A549 (cell line): ENCODE data around the gene RAB3GAP2. TPM values are rescaled to one million over a fixed set of nuclear protein-coding genes. Genes with fewer than 3 reads are reported as not detected.

Experiments used
- ATAC-seq, 2 experiments: fragments of 200-7000 bp in 1 of 2; fragments of >200 bp in 1 of 2; cut with Nextera tagmentation in 1 of 2; cut with Tn5 transposase in 1 of 2; 3 replicates each; pipeline versions ENCODE4 v1.8.0 to v1.9.1; 2018 to 2020; ENCODE audit warnings: mild to moderate bottlenecking in 1 of 2, moderate library complexity in 1 of 2
- CTCF ChIA-PET: fragments of 300-600 bp; sonication (Branson Sonifier 250); formaldehyde crosslinking; extraction: SDS; loops from one replicate; lab custom pipeline; 2021; ENCODE audit warnings: antibody characterized with exemption, inconsistent platforms; lab: Yijun Ruan, JAX
- POLR2A ChIA-PET: fragments of 350-600 bp; formaldehyde crosslinking; extraction: SDS; loops from one replicate; lab custom pipeline; 2021; ENCODE audit warnings: antibody characterized with exemption, inconsistent platforms; lab: Yijun Ruan, JAX
- DNase-seq, 2 experiments: peaks; one replicate each; pipeline versions ENCODE4 v3.0.0 to v3.0.0-alpha.2; 2011 to 2016; ENCODE audit warnings: low read depth in 1 of 2, low spot score in 1 of 2
- FAIRE-seq: peaks from 2 replicates; lab custom pipeline; 2011; peaks lifted over from hg19 to GRCh38; lab: Jason Lieb, UNC
- H3K27ac ChIP-seq, 2 experiments: fragments of >200 bp; sonication (Bioruptor Twin); formaldehyde crosslinking; 3 replicates each; pipeline ENCODE4 v1.5.1; 2016 to 2017
- H3K4me1 ChIP-seq: fragments of >200 bp; sonication (Bioruptor Twin); formaldehyde crosslinking; 3 replicates; pipeline ENCODE4 v1.6.1; 2016
- H3K4me2 ChIP-seq: fragments of >200 bp; sonication (Bioruptor Twin); formaldehyde crosslinking; 3 replicates; pipeline ENCODE4 v1.6.1; 2016
- H3K4me3 ChIP-seq: fragments of >200 bp; sonication (Bioruptor Twin); formaldehyde crosslinking; 3 replicates; pipeline ENCODE4 v1.5.1; 2016
- H3K9me3 ChIP-seq: fragments of >200 bp; sonication (Bioruptor Twin); formaldehyde crosslinking; 3 replicates; pipeline ENCODE4 v1.6.1; 2016
- CHD2 ChIP-seq: fragments of 150-350 bp; IDR thresholded peaks from 2 replicates; pipeline ENCODE4 v1.6.1; 2014; ENCODE audit warnings: low read length; ENCODE audit not compliant: partially characterized antibody
- EHF ChIP-seq: fragments of 250-450 bp; sonication (Bioruptor Pico); IDR thresholded peaks from 2 replicates; pipeline ENCODE4 v1.5.0; 2020; ENCODE audit warnings: mild to moderate bottlenecking
- FOSB ChIP-seq: fragments of 250-450 bp; sonication (Bioruptor Pico); IDR thresholded peaks from 2 replicates; pipeline ENCODE4 v1.5.0; 2020; ENCODE audit warnings: mild to moderate bottlenecking, moderate library complexity
- FOSL2 ChIP-seq, 2 experiments: fragments of 450-650 bp in 1 of 2; fragments of >200 bp in 1 of 2; sonication (Bioruptor Twin) in 1 of 2; formaldehyde crosslinking; IDR thresholded peaks; 2 replicates each; pipeline versions ENCODE4 v1.5.0 to v1.6.1; 2016 to 2020; ENCODE audit warnings: mild to moderate bottlenecking in 1 of 2, moderate library complexity in 1 of 2
- FOXS1 ChIP-seq: fragments of 250-450 bp; sonication (Bioruptor Pico); IDR thresholded peaks from 2 replicates; pipeline ENCODE4 v1.5.0; 2020; ENCODE audit warnings: mild to moderate bottlenecking, moderate library complexity
- HDAC2 ChIP-seq: fragments of 200-600 bp; sonication (generic); IDR thresholded peaks from 2 replicates; pipeline ENCODE4 v1.6.1; 2016
- HMGXB4 ChIP-seq: fragments of 250-450 bp; sonication (Bioruptor Pico); IDR thresholded peaks from 2 replicates; pipeline ENCODE4 v1.5.0; 2021; ENCODE audit warnings: mild to moderate bottlenecking, moderate library complexity, borderline replicate concordance
- HOXA7 ChIP-seq: fragments of 250-450 bp; sonication (Bioruptor Pico); IDR thresholded peaks from 2 replicates; pipeline ENCODE4 v1.5.0; 2020; ENCODE audit warnings: mild to moderate bottlenecking, moderate library complexity
- HOXB5 ChIP-seq: fragments of 250-450 bp; sonication (Bioruptor Pico); IDR thresholded peaks from 2 replicates; pipeline ENCODE4 v1.5.0; 2020; ENCODE audit warnings: mild to moderate bottlenecking, moderate library complexity
- JUNB ChIP-seq: fragments of >200 bp; sonication (Bioruptor Twin); formaldehyde crosslinking; IDR thresholded peaks from 2 replicates; pipeline ENCODE4 v1.6.1; 2016
- KDM5A ChIP-seq: fragments of 200-600 bp; sonication (generic); IDR thresholded peaks from 2 replicates; pipeline ENCODE4 v1.6.1; 2016; ENCODE audit warnings: antibody characterized with exemption, mild to moderate bottlenecking
- MAFK ChIP-seq: fragments of 450-650 bp; IDR thresholded peaks from 2 replicates; pipeline ENCODE4 v1.6.1; 2014; ENCODE audit not compliant: partially characterized antibody
- MYC ChIP-seq: IDR thresholded peaks from 2 replicates; pipeline ENCODE4 v1.6.1; 2012; ENCODE audit warnings: mild to moderate bottlenecking, inconsistent platforms, low read length, improper control_type of control experiment, borderline replicate concordance
- NR3C1 ChIP-seq: fragments of >200 bp; sonication (Bioruptor Twin); formaldehyde crosslinking; IDR thresholded peaks from 3 replicates; pipeline ENCODE4 v1.6.1; 2017
- POLR2A ChIP-seq: IDR thresholded peaks from 2 replicates; pipeline ENCODE4 v1.6.1; 2012; ENCODE audit warnings: mild to moderate bottlenecking, low read length
- POLR2AphosphoS2 ChIP-seq: conservative IDR thresholded peaks from 2 replicates; pipeline ENCODE4 v1.6.1; 2012; ENCODE audit warnings: low read length, improper control_type of control experiment, inconsistent platforms
- RAD21 ChIP-seq, 2 experiments: fragments of >200 bp in 1 of 2; sonication (Bioruptor Twin) in 1 of 2; formaldehyde crosslinking in 1 of 2; IDR thresholded peaks in 1 of 2; conservative IDR thresholded peaks in 1 of 2; 2 replicates in 1 of 2; 3 replicates in 1 of 2; pipeline ENCODE4 v1.6.1; 2012 to 2018; ENCODE audit warnings: inconsistent platforms in 1 of 2
- RARB ChIP-seq: fragments of 250-450 bp; sonication (Bioruptor Pico); IDR thresholded peaks from 2 replicates; pipeline ENCODE4 v1.8.0; 2021; ENCODE audit warnings: mild to moderate bottlenecking, moderate library complexity
- RCOR1 ChIP-seq: fragments of 150-350 bp; IDR thresholded peaks from 2 replicates; pipeline ENCODE4 v1.6.1; 2014; ENCODE audit warnings: antibody characterized with exemption, low read length, low read depth
- SMC3 ChIP-seq: fragments of >200 bp; sonication (Bioruptor Twin); formaldehyde crosslinking; IDR thresholded peaks from 3 replicates; pipeline ENCODE4 v1.6.1; 2018; ENCODE audit warnings: inconsistent platforms
- ZFP36 ChIP-seq: fragments of 450-650 bp; IDR thresholded peaks from 2 replicates; pipeline ENCODE4 v1.6.1; 2014; ENCODE audit warnings: borderline replicate concordance; ENCODE audit not compliant: partially characterized antibody
- ZNF302 ChIP-seq: fragments of 250-450 bp; sonication (Bioruptor Pico); IDR thresholded peaks from 2 replicates; pipeline ENCODE4 v1.9.0; 2021; ENCODE audit warnings: inconsistent platforms, mild to moderate bottlenecking, moderate library complexity
- polyA plus RNA-seq, 4 experiments: library from polyadenylated mRNA; depleted of rRNA in 3 of 4; stranded (reverse); fragments of >200 nt; fragmentation: RNase III in 1 of 4; extraction: RNeasy Plus Mini Kit Qiagen cat#74134 plus additional on column Dnase treatment in 1 of 4; gene quantifications; 2 replicates in 3 of 4; 3 replicates in 1 of 4; pipeline ENCODE4 v1.2.3, GENCODE V29; 2011 to 2017
- TF ChIP-seq, protein P1 (sequence below): fragments of 200-600 bp; sonication (generic); IDR thresholded peaks from 2 replicates; pipeline ENCODE4 v1.6.1; 2016; ENCODE audit warnings: antibody characterized with exemption, mild to moderate bottlenecking, moderate library complexity
- TF ChIP-seq, protein P2 (sequence below): fragments of 150-350 bp; IDR thresholded peaks from 2 replicates; pipeline ENCODE4 v1.6.1; 2014; ENCODE audit warnings: low read depth, mild to moderate bottlenecking, low read length
- TF ChIP-seq, protein P3 (sequence below): fragments of 450-650 bp; IDR thresholded peaks from 2 replicates; pipeline ENCODE4 v1.6.1; 2014; ENCODE audit warnings: antibody characterized with exemption

The RAB3GAP2 gene
- polyA plus RNA-seq, 2 of the 4 experiments (the other 2 are of a cell fraction): 14.1 to 42.8 TPM

DNA sequence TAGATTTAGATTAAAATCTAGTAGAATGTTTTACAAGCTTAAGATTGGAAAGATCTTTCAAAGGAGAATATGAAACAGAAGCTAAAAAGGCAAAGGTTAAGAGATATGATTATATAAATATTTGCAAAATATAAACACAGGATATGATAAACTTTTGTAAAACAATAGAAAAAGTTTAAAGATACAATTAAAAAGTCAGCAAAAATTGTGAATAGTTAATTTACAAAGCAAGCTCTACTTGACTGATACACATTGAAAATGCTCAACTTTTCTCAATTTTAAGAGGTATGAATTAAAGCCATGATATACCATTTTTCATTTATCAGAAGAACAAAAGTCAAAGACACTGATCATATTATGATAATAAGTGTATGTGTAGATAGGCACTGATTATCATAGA lies 21.0 kb downstream of the RAB3GAP2 start:
- no peak for FAIRE-seq
- Histone ChIP-seq H3K4me1 (no peaks in the 10 kb centered on the region), H3K9me3 (peaks cover 48% of the 10 kb centered on the region), H3K27ac (no peak overlapping the region), H3K4me3 (no peak overlapping the region), H3K4me2 (no peak overlapping the region)
- POLR2A ChIA-PET: no interaction called here
- ATAC-seq: no peak
- TF ChIP-seq FOSB (CRISPR knock-in tag) (no peak), ZNF302 (no peak), CHD2 (no peak), HDAC2 (no peak), HOXB5 (CRISPR knock-in tag) (no peak), NR3C1 (no peak), SMC3 (no peak), HMGXB4 (CRISPR knock-in tag) (no peak)
- TF ChIP-seq, protein P1, sequence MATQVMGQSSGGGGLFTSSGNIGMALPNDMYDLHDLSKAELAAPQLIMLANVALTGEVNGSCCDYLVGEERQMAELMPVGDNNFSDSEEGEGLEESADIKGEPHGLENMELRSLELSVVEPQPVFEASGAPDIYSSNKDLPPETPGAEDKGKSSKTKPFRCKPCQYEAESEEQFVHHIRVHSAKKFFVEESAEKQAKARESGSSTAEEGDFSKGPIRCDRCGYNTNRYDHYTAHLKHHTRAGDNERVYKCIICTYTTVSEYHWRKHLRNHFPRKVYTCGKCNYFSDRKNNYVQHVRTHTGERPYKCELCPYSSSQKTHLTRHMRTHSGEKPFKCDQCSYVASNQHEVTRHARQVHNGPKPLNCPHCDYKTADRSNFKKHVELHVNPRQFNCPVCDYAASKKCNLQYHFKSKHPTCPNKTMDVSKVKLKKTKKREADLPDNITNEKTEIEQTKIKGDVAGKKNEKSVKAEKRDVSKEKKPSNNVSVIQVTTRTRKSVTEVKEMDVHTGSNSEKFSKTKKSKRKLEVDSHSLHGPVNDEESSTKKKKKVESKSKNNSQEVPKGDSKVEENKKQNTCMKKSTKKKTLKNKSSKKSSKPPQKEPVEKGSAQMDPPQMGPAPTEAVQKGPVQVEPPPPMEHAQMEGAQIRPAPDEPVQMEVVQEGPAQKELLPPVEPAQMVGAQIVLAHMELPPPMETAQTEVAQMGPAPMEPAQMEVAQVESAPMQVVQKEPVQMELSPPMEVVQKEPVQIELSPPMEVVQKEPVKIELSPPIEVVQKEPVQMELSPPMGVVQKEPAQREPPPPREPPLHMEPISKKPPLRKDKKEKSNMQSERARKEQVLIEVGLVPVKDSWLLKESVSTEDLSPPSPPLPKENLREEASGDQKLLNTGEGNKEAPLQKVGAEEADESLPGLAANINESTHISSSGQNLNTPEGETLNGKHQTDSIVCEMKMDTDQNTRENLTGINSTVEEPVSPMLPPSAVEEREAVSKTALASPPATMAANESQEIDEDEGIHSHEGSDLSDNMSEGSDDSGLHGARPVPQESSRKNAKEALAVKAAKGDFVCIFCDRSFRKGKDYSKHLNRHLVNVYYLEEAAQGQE: no peak
- TF ChIP-seq, protein P2, sequence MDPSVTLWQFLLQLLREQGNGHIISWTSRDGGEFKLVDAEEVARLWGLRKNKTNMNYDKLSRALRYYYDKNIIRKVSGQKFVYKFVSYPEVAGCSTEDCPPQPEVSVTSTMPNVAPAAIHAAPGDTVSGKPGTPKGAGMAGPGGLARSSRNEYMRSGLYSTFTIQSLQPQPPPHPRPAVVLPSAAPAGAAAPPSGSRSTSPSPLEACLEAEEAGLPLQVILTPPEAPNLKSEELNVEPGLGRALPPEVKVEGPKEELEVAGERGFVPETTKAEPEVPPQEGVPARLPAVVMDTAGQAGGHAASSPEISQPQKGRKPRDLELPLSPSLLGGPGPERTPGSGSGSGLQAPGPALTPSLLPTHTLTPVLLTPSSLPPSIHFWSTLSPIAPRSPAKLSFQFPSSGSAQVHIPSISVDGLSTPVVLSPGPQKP: no peak
- no peak for DNase-seq
- CTCF ChIA-PET: no interaction called here

- TF ChIP-seq RCOR1 (no peak), ZFP36 (no peak), JUNB (no peak), MAFK (no peak), HDAC2 (no peak), POLR2A (no peak), RARB (CRISPR knock-in tag) (no peak), POLR2AphosphoS2 (no peak), KDM5A (no peak), FOSL2 (IDR thresholded peaks at IDR 0.05) (no peak), FOSL2 (CRISPR knock-in tag; IDR thresholded peaks at IDR 0.05) (no peak), FOXS1 (CRISPR knock-in tag) (no peak), HOXA7 (CRISPR knock-in tag) (no peak), RAD21 (conservative IDR thresholded peaks at IDR 0.05 in 1 of 2, IDR thresholded peaks at IDR 0.05 in 1 of 2) (no peak), MYC (no peak), EHF (CRISPR knock-in tag) (no peak)
- TF ChIP-seq, protein P3, sequence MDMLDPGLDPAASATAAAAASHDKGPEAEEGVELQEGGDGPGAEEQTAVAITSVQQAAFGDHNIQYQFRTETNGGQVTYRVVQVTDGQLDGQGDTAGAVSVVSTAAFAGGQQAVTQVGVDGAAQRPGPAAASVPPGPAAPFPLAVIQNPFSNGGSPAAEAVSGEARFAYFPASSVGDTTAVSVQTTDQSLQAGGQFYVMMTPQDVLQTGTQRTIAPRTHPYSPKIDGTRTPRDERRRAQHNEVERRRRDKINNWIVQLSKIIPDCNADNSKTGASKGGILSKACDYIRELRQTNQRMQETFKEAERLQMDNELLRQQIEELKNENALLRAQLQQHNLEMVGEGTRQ: no peak
- TF ChIP-seq, all 56 proteins: peak for 0
- H3K4me3 ChIP-seq: no peak overlapping the region
- ChIA-PET POLR2A (no interaction called here), CTCF (interaction anchor here (0.6 kb wide), 1 partner anchor 10 kb away, joined by 3 read pairs; no protein-coding TSS in a partner anchor)
- ATAC-seq (no peak), FAIRE-seq (no peak), DNase-seq (no peak)
- no peaks in the 10 kb centered on the region for H3K4me1 ChIP-seq
- peaks cover 48% of the 10 kb centered on the region for H3K9me3 ChIP-seq
- no peak overlapping the region for H3K27ac ChIP-seq
- no peak overlapping the region for H3K4me2 ChIP-seq
Measured at GRCh38 chr1:220250681-220251080, 21.6 kb downstream of the RAB3GAP2 start.
